Brain microvascular endothelial cell (primary cell): ENCODE data around the gene PARD3.

Source experiments
- DNase-seq: peaks from one replicate; pipeline ENCODE4 v3.0.0-alpha.2; 2020
- H3K27ac ChIP-seq: fragments of 250-450 bp; sonication (Bioruptor Pico); 2 replicates; pipeline ENCODE4 v1.5.1; 2020; ENCODE audit warnings: mild to moderate bottlenecking, moderate library complexity
- H3K27me3 ChIP-seq: fragments of 250-450 bp; sonication (Bioruptor Pico); replicated peaks from 2 replicates; pipeline ENCODE4 v1.5.1; 2020; ENCODE audit warnings: mild to moderate bottlenecking
- H3K36me3 ChIP-seq: fragments of 250-450 bp; sonication (Bioruptor Pico); replicated peaks from 2 replicates; pipeline ENCODE4 v1.5.1; 2020; ENCODE audit warnings: mild to moderate bottlenecking
- H3K4me3 ChIP-seq: 2 replicates; pipeline ENCODE4 v1.5.1; 2011; ENCODE audit warnings: low read depth, mild to moderate bottlenecking, control low read depth, low read length, moderate library complexity
- CTCF ChIP-seq: IDR thresholded peaks from 2 replicates; pipeline ENCODE4 v1.5.1; 2011; ENCODE audit warnings: low read depth, mild to moderate bottlenecking, moderate library complexity, low read length, control low read depth, inconsistent platforms; ENCODE audit errors: missing control alignments
- in situ Hi-C: cut with HindIII; loops from 2 replicates; pipeline ENCODE4 v1.10.0; 2017; ENCODE audit warnings: low sequenced_read_pairs, low pct_ligation_motif_present

Gene PARD3

GRCh38 chr10:34240039-34240438 is 575.1 kb downstream of the PARD3 start:
- Histone ChIP-seq H3K36me3 (no peaks in the 10 kb centered on the region), H3K27ac (no peak overlapping the region), H3K4me3 (no peak overlapping the region), H3K27me3 (no peaks in the 10 kb centered on the region)
- no peak for TF ChIP-seq CTCF
- DNase-seq: no peak
- in situ Hi-C loops: no loop called here

- no peak for TF ChIP-seq CTCF
- H3K27ac ChIP-seq: no peak overlapping the region
- no peak overlapping the region for H3K4me3 ChIP-seq
- H3K36me3 ChIP-seq: no peaks in the 10 kb centered on the region
- in situ Hi-C loops: no loop called here
- H3K27me3 ChIP-seq: no peaks in the 10 kb centered on the region
- DNase-seq: no peak
These were observed 577.1 kb downstream of the PARD3 start for GRCh38 chr10:34237898-34238455.

GRCh38 chr10:34236931-34237330 is 578.2 kb downstream of the PARD3 start:
- no peak overlapping the region for H3K27ac ChIP-seq
- H3K36me3 ChIP-seq: no peaks in the 10 kb centered on the region
- no peak for DNase-seq
- TF ChIP-seq CTCF: no peak
- H3K4me3 ChIP-seq: no peak overlapping the region
- H3K27me3 ChIP-seq: no peaks in the 10 kb centered on the region
- in situ Hi-C loops: no loop called here

GRCh38 chr10:34235164-34235832 is 579.8 kb downstream of the PARD3 start:
- peak; percentile 57 for DNase-seq
- no peak for TF ChIP-seq CTCF
- Histone ChIP-seq H3K4me3 (no peak overlapping the region), H3K36me3 (no peaks in the 10 kb centered on the region), H3K27me3 (no peaks in the 10 kb centered on the region), H3K27ac (no peak overlapping the region)
- in situ Hi-C loops: no loop called here

- no peak for DNase-seq
- Histone ChIP-seq H3K27me3 (no peaks in the 10 kb centered on the region), H3K36me3 (no peaks in the 10 kb centered on the region), H3K4me3 (no peak overlapping the region), H3K27ac (no peak overlapping the region)
- no peak for TF ChIP-seq CTCF
- in situ Hi-C loops: no loop called here
These were observed 582.6 kb downstream of the PARD3 start for GRCh38 chr10:34232481-34232880.
